Naive thymus-derived CD8-positive, alpha-beta T cell (primary cell): ENCODE results near the gene RPGRIP1L. TPM values are rescaled to one million over a fixed set of nuclear protein-coding genes. Genes with fewer than 3 reads are reported as not detected.

Source experiments
- ATAC-seq, 2 donors: fragments of 150-1000 bp; cut with Tn5 transposase in 1 of 2; sonication (Bioruptor Pico), chemical (Tn5 transposase) in 1 of 2; 1 replicate in 1 of 2; 2 replicates in 1 of 2; pipeline ENCODE4 v1.10.0; 2021; ENCODE audit warnings: mild to moderate bottlenecking in 2 of 2, moderate library complexity in 2 of 2
- POLR2A ChIA-PET: fragments of 350-600 bp; sonication (Branson Sonifier 250); formaldehyde crosslinking; loops from one replicate; lab custom pipeline; 2021; ENCODE audit warnings: antibody characterized with exemption; lab: Charles Lee
- DNase-seq, 10 donors: peaks; one replicate each; pipeline versions ENCODE4 v3.0.0 to v3.0.0-alpha.2; 2020 to 2022
- H3K27ac Mint-ChIP-seq, 10 donors: one replicate each; pipeline ENCODE4 v1.8.0; 2020 to 2022; ENCODE audit warnings: mild to moderate bottlenecking in 10 of 10, mixed read lengths in 10 of 10, moderate library complexity in 4 of 10, inconsistent platforms in 1 of 10
- H3K27me3 Mint-ChIP-seq, 5 donors: one replicate each; pipeline ENCODE4 v1.8.0; 2021 to 2022; ENCODE audit warnings: mixed read lengths in 5 of 5
- H3K36me3 Mint-ChIP-seq, 3 donors: one replicate each; pipeline ENCODE4 v1.8.0; 2020 to 2022; ENCODE audit warnings: mixed read lengths in 3 of 3, mild to moderate bottlenecking in 2 of 3, inconsistent platforms in 1 of 3
- H3K4me1 Mint-ChIP-seq, 4 donors: one replicate each; pipeline ENCODE4 v1.8.0; 2021 to 2022; ENCODE audit warnings: mixed read lengths in 4 of 4
- H3K4me3 Mint-ChIP-seq, 10 donors: one replicate each; pipeline ENCODE4 v1.8.0; 2020 to 2022; ENCODE audit warnings: mild to moderate bottlenecking in 10 of 10, mixed read lengths in 10 of 10, moderate library complexity in 6 of 10, inconsistent platforms in 1 of 10
- H3K9me3 Mint-ChIP-seq, 9 donors: one replicate each; pipeline ENCODE4 v1.8.0; 2020 to 2022; ENCODE audit warnings: mixed read lengths in 9 of 9, mild to moderate bottlenecking in 3 of 9, inconsistent platforms in 1 of 9, moderate library complexity in 1 of 9
- polyA plus RNA-seq, 3 donors: library from polyadenylated mRNA; unstranded; fragments of 300-500 nt; fragmentation: Illumina TruSeq; gene quantifications; one replicate each; pipeline ENCODE4 v1.2.3, GENCODE V29; 2021
- total RNA-seq, 8 experiments: library from RNA in 2 of 8; stranded (reverse) in 2 of 8; gene quantifications; one replicate each; pipeline ENCODE4 v1.2.3 and lab custom pipeline; 2021 to 2026

The RPGRIP1L gene
- total RNA-seq = 1 to 10 TPM; 5.0 to 5.3 TPM
- 1 to 10 TPM; 2.5 to 3.9 (median 2.9) TPM for polyA plus RNA-seq
- 3.9 to 17.9 (median 9.7) reads per million in 6 experiments for total RNA-seq (lab: John Stamatoyannopoulos, UW)

GRCh38 chr16:53703590-53704444 is at the start of gene RPGRIP1L, which contains the start of gene FTO:
RPGRIP1L (minus strand) TSS chr16:53703859; CDS start chr16:53700723, 3,136 bp downstream.
FTO (plus strand) TSS chr16:53704156.
- H3K9me3 Mint-ChIP-seq = no peaks in the 10 kb centered on the region
- POLR2A ChIA-PET = interaction anchor here (0.6 to 1.8 kb wide), 6 partner anchors 13 to 269 kb away, joined by 3 to 8 read pairs (median 4); partner anchors contain the start of genes AKTIP and RBL2
- H3K27ac Mint-ChIP-seq = peak within 1 kb of the TSS; percentile 94 to 97 (median 97)
- peaks cover 18 to 46% (median 43%) of the 10 kb centered on the region in 4 donors for H3K4me1 Mint-ChIP-seq
- ATAC-seq (peak; percentile 91 to 95), DNase-seq (peak; percentile 87 to 98 (median 94))
- no peaks in the 10 kb centered on the region for H3K27me3 Mint-ChIP-seq
- peaks cover 0 to 9% (median 6%) of the 10 kb centered on the region in 3 donors for H3K36me3 Mint-ChIP-seq
- H3K4me3 Mint-ChIP-seq = peak within 1 kb of the TSS; percentile 96 to 100 (median 98)

- DNase-seq = no peak
- Mint-ChIP-seq H3K9me3 (peaks cover 0 to 2% (median 0%) of the 10 kb centered on the region in 9 donors), H3K27me3 (no peaks in the 10 kb centered on the region), H3K4me3 (no peak overlapping the region), H3K4me1 (peaks cover 13 to 26% (median 19%) of the 10 kb centered on the region in 4 donors), H3K36me3 (peaks cover 0 to 2% (median 0%) of the 10 kb centered on the region in 3 donors), H3K27ac (no peak overlapping the region)
- POLR2A ChIA-PET = interaction anchor here (0.7 kb wide), 1 partner anchor 23 kb away, joined by 3 read pairs; no protein-coding TSS in a partner anchor
- no peak for ATAC-seq
Measured at GRCh38 chr16:53753431-53753830, 49.8 kb upstream of the RPGRIP1L start.

GRCh38 chr16:53752560-53752959 is 48.9 kb upstream of the RPGRIP1L start:
- H3K4me1 Mint-ChIP-seq = peaks cover 10 to 26% (median 19%) of the 10 kb centered on the region in 4 donors

GRCh38 chr16:53745753-53746266 is 42.2 kb upstream of the RPGRIP1L start:
- ATAC-seq = no peak
- peaks cover 0 to 9% (median 5%) of the 10 kb centered on the region in 3 donors for H3K36me3 Mint-ChIP-seq
- peak overlapping the region in 1 of 10 donors; percentile 11 for H3K4me3 Mint-ChIP-seq

More at GRCh38 chr16:53752560-53752959, 48.9 kb upstream of the RPGRIP1L start:
- no peak overlapping the region for H3K4me3 Mint-ChIP-seq
- peaks cover 0 to 4% (median 0%) of the 10 kb centered on the region in 9 donors for H3K9me3 Mint-ChIP-seq
- H3K36me3 Mint-ChIP-seq = peaks cover 0 to 5% (median 2%) of the 10 kb centered on the region in 3 donors
- ATAC-seq = no peak
- H3K27ac Mint-ChIP-seq = no peak overlapping the region
- H3K27me3 Mint-ChIP-seq = no peaks in the 10 kb centered on the region
- POLR2A ChIA-PET = no interaction called here
- DNase-seq = no peak

GRCh38 chr16:53745086-53745485 is 41.4 kb upstream of the RPGRIP1L start:
- peak overlapping the region in 4 of 10 donors; percentile 19 to 66 (median 58) for H3K4me3 Mint-ChIP-seq
- DNase-seq (no peak), ATAC-seq (no peak)
- POLR2A ChIA-PET = interaction anchor here (1.0 kb wide), 1 partner anchor 41 kb away, joined by 3 read pairs; the partner anchor contains the start of genes FTO and RPGRIP1L
- H3K27me3 Mint-ChIP-seq = no peaks in the 10 kb centered on the region
- peaks cover 0 to 6% (median 0%) of the 10 kb centered on the region in 9 donors for H3K9me3 Mint-ChIP-seq
- peaks cover 15 to 40% (median 37%) of the 10 kb centered on the region in 4 donors for H3K4me1 Mint-ChIP-seq
- H3K27ac Mint-ChIP-seq = peak overlapping the region in 9 of 10 donors; percentile 1 to 86 (median 69)
- H3K36me3 Mint-ChIP-seq = peaks cover 0 to 9% (median 5%) of the 10 kb centered on the region in 3 donors

More at GRCh38 chr16:53745753-53746266, 42.2 kb upstream of the RPGRIP1L start:
- H3K27ac Mint-ChIP-seq = peak overlapping the region in 5 of 10 donors; percentile 14 to 81 (median 70)
- no peak for DNase-seq
- no peaks in the 10 kb centered on the region for H3K27me3 Mint-ChIP-seq
- H3K9me3 Mint-ChIP-seq = peaks cover 0 to 6% (median 0%) of the 10 kb centered on the region in 9 donors
- peaks cover 15 to 38% (median 36%) of the 10 kb centered on the region in 4 donors for H3K4me1 Mint-ChIP-seq
- POLR2A ChIA-PET = no interaction called here

- H3K27me3 Mint-ChIP-seq = no peaks in the 10 kb centered on the region
- DNase-seq = peak in 8 of 10 donors; percentile 3 to 57 (median 22)
- peak overlapping the region; percentile 32 to 90 (median 82) for H3K27ac Mint-ChIP-seq
- POLR2A ChIA-PET = interaction anchor here (1.0 kb wide), 1 partner anchor 41 kb away, joined by 3 read pairs; the partner anchor contains the start of genes FTO and RPGRIP1L
- peak overlapping the region in 9 of 10 donors; percentile 39 to 73 (median 62) for H3K4me3 Mint-ChIP-seq
- peaks cover 0 to 6% (median 0%) of the 10 kb centered on the region in 9 donors for H3K9me3 Mint-ChIP-seq
- peaks cover 0 to 9% (median 5%) of the 10 kb centered on the region in 3 donors for H3K36me3 Mint-ChIP-seq
- peaks cover 15 to 42% (median 38%) of the 10 kb centered on the region in 4 donors for H3K4me1 Mint-ChIP-seq
- peak; percentile 92 to 99 for ATAC-seq
Measured at GRCh38 chr16:53744449-53744848, 40.8 kb upstream of the RPGRIP1L start.

- Mint-ChIP-seq H3K4me3 (no peak overlapping the region), H3K4me1 (peaks cover 15 to 42% (median 35%) of the 10 kb centered on the region in 4 donors), H3K27me3 (no peaks in the 10 kb centered on the region), H3K9me3 (peaks cover 0 to 6% (median 0%) of the 10 kb centered on the region in 9 donors), H3K36me3 (peaks cover 0 to 9% (median 5%) of the 10 kb centered on the region in 3 donors), H3K27ac (peak overlapping the region in 1 of 10 donors; percentile 42)
- DNase-seq = peak in 5 of 10 donors; percentile 2 to 20 (median 11)
- POLR2A ChIA-PET = no interaction called here
- ATAC-seq = no peak
Measured at GRCh38 chr16:53743149-53743566, 39.5 kb upstream of the RPGRIP1L start.

- H3K4me1 Mint-ChIP-seq = peaks cover 14 to 44% (median 33%) of the 10 kb centered on the region in 4 donors
- ATAC-seq (no peak), DNase-seq (no peak)
- H3K9me3 Mint-ChIP-seq = no peaks in the 10 kb centered on the region
- no peak overlapping the region for H3K4me3 Mint-ChIP-seq
- peak overlapping the region in 2 of 10 donors; percentile 7 to 67 for H3K27ac Mint-ChIP-seq
- POLR2A ChIA-PET = no interaction called here
- no peaks in the 10 kb centered on the region for H3K27me3 Mint-ChIP-seq
- no peaks in the 10 kb centered on the region for H3K36me3 Mint-ChIP-seq
Measured at GRCh38 chr16:53741546-53741945, 37.9 kb upstream of the RPGRIP1L start.

- Mint-ChIP-seq H3K27ac (no peak overlapping the region), H3K4me3 (no peak overlapping the region), H3K4me1 (peaks cover 17 to 47% (median 35%) of the 10 kb centered on the region in 4 donors), H3K36me3 (no peaks in the 10 kb centered on the region), H3K9me3 (no peaks in the 10 kb centered on the region), H3K27me3 (no peaks in the 10 kb centered on the region)
- POLR2A ChIA-PET = no interaction called here
- no peak for DNase-seq
- no peak for ATAC-seq
Measured at GRCh38 chr16:53740933-53741531, 37.4 kb upstream of the RPGRIP1L start.

GRCh38 chr16:53740476-53740875 is 36.8 kb upstream of the RPGRIP1L start:
- Mint-ChIP-seq H3K27ac (no peak overlapping the region), H3K36me3 (no peaks in the 10 kb centered on the region), H3K9me3 (no peaks in the 10 kb centered on the region), H3K4me1 (peaks cover 17 to 42% (median 34%) of the 10 kb centered on the region in 4 donors), H3K4me3 (no peak overlapping the region), H3K27me3 (no peaks in the 10 kb centered on the region)
- DNase-seq = no peak
- POLR2A ChIA-PET = no interaction called here
- ATAC-seq = no peak

- POLR2A ChIA-PET = no interaction called here
- no peaks in the 10 kb centered on the region for H3K9me3 Mint-ChIP-seq
- no peaks in the 10 kb centered on the region for H3K36me3 Mint-ChIP-seq
- peaks cover 15 to 36% (median 28%) of the 10 kb centered on the region in 4 donors for H3K4me1 Mint-ChIP-seq
- ATAC-seq = no peak
- DNase-seq = no peak
- no peak overlapping the region for H3K4me3 Mint-ChIP-seq
- H3K27me3 Mint-ChIP-seq = no peaks in the 10 kb centered on the region
- H3K27ac Mint-ChIP-seq = peak overlapping the region in 1 of 10 donors; percentile 47
Measured at GRCh38 chr16:53737552-53737951, 33.9 kb upstream of the RPGRIP1L start.

GRCh38 chr16:53736297-53736696 is 32.6 kb upstream of the RPGRIP1L start:
- POLR2A ChIA-PET = no interaction called here
- H3K4me1 Mint-ChIP-seq = peaks cover 17 to 41% (median 31%) of the 10 kb centered on the region in 4 donors
- H3K27me3 Mint-ChIP-seq = no peaks in the 10 kb centered on the region
- ATAC-seq = no peak
- H3K36me3 Mint-ChIP-seq = no peaks in the 10 kb centered on the region
- H3K9me3 Mint-ChIP-seq = no peaks in the 10 kb centered on the region
- DNase-seq = no peak
- H3K27ac Mint-ChIP-seq = peak overlapping the region in 1 of 10 donors; percentile 0
- no peak overlapping the region for H3K4me3 Mint-ChIP-seq
